ENCODE measurements around the gene CEP95.
"Not testable (repeated sequence)": the region's sequence is repeated elsewhere in the genome, so short reads cannot be mapped to it uniquely, and the experiment has no call there.

CEP95 gene

GRCh38 chr17:64506576-64507412, at the start of gene CEP95:
Gene CEP95 (plus strand): TSS chr17:64506977. CDS start chr17:64507098, 121 bp downstream.
- peak; percentile 98 to 99 for DNase-seq

GRCh38 chr17:64457156-64457555, 49.6 kb upstream of the CEP95 start:
- no peak for DNase-seq

GRCh38 chr17:64458756-64459155, 48.0 kb upstream of the CEP95 start:
- no peak for DNase-seq

GRCh38 chr17:64459284-64459747, 47.5 kb upstream of the CEP95 start:
- DNase-seq = no peak

GRCh38 chr17:64459818-64460217, 47.0 kb upstream of the CEP95 start:
- DNase-seq = not testable (repeated sequence)

GRCh38 chr17:64460955-64461354, 45.8 kb upstream of the CEP95 start:
- no peak for DNase-seq

GRCh38 chr17:64461788-64462187, 45.0 kb upstream of the CEP95 start:
- DNase-seq = no peak

GRCh38 chr17:64466019-64466735, 40.6 kb upstream of the CEP95 start:
- no peak for DNase-seq

GRCh38 chr17:64466834-64467233, 39.9 kb upstream of the CEP95 start:
- DNase-seq = not testable (repeated sequence)

GRCh38 chr17:64470625-64471024, 36.2 kb upstream of the CEP95 start:
- no peak for DNase-seq

- DNase-seq = no peak
These were observed 35.3 kb upstream of the CEP95 start for GRCh38 chr17:64471440-64471839.

GRCh38 chr17:64472564-64472963, 34.2 kb upstream of the CEP95 start:
- no peak for DNase-seq

GRCh38 chr17:64477849-64478248, 28.9 kb upstream of the CEP95 start:
- DNase-seq = no peak

GRCh38 chr17:64480951-64481350, 25.8 kb upstream of the CEP95 start:
- DNase-seq = no peak

- no peak for DNase-seq
These were observed 22.4 kb upstream of the CEP95 start for GRCh38 chr17:64484380-64484779.

- DNase-seq = no peak
These were observed 18.5 kb upstream of the CEP95 start for GRCh38 chr17:64488301-64488700.

- DNase-seq = peak; percentile 76 to 78
These were observed 15.5 kb upstream of the CEP95 start for GRCh38 chr17:64491034-64491860.

GRCh38 chr17:64491994-64492393, 14.8 kb upstream of the CEP95 start:
- DNase-seq = no peak

GRCh38 chr17:64492481-64493109, 14.2 kb upstream of the CEP95 start:
- peak; percentile 27 to 56 for DNase-seq

- DNase-seq = no peak
These were observed 12.7 kb upstream of the CEP95 start for GRCh38 chr17:64494121-64494520.

- DNase-seq = not testable (repeated sequence)
These were observed 11.5 kb upstream of the CEP95 start for GRCh38 chr17:64495300-64495699.

- DNase-seq = peak in 1 of 2 experiments; percentile 57
These were observed 10.4 kb upstream of the CEP95 start for GRCh38 chr17:64496348-64496785.

Data from AML-193 (cell line).